ENCODE measurements around the gene CEBPZ.

DNA sequence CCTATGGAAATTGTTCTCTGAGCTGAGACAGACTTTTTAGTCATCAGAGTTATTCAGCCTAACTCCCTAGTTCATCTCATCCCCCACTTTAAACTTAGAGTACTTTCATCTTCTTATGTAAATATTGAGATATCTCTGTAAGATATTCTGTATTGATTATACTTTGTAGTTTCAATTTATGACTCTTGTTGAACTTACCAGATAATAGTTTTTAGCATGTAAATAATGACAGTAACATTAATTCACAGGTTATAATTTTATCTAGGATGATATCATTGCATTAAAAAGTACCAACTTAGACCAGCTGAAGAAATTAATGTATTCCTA, 59.8 kb downstream of the CEBPZ start:
- TF ChIP-seq, protein P1, sequence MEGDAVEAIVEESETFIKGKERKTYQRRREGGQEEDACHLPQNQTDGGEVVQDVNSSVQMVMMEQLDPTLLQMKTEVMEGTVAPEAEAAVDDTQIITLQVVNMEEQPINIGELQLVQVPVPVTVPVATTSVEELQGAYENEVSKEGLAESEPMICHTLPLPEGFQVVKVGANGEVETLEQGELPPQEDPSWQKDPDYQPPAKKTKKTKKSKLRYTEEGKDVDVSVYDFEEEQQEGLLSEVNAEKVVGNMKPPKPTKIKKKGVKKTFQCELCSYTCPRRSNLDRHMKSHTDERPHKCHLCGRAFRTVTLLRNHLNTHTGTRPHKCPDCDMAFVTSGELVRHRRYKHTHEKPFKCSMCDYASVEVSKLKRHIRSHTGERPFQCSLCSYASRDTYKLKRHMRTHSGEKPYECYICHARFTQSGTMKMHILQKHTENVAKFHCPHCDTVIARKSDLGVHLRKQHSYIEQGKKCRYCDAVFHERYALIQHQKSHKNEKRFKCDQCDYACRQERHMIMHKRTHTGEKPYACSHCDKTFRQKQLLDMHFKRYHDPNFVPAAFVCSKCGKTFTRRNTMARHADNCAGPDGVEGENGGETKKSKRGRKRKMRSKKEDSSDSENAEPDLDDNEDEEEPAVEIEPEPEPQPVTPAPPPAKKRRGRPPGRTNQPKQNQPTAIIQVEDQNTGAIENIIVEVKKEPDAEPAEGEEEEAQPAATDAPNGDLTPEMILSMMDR (IDR thresholded peaks at IDR 0.05; ENCODE audit: borderline replicate concordance, extremely low read depth, low read length, poor library complexity, severe bottlenecking) = no peak
- TF ChIP-seq EZH2 (IDR thresholded peaks at IDR 0.05; ENCODE audit: borderline replicate concordance, low read depth, low read length, severe bottlenecking) = no peak

Data from DND-41 (cell line).